H1 (cell line): ENCODE measurements around the gene HLA-DPA1. TPM values are rescaled to one million over a fixed set of nuclear protein-coding genes. Genes with fewer than 3 reads are reported as not detected.

ENCODE experiments used
- BCL11A ChIP-seq, 2 experiments: IDR thresholded peaks; one replicate each; pipeline ENCODE4 v1.6.1; 2011; ENCODE audit warnings: low read depth in 2 of 2, low read length in 2 of 2, mild to moderate bottlenecking in 2 of 2
- CTBP2 ChIP-seq: IDR thresholded peaks from 2 replicates; pipeline ENCODE4 v1.7.0; 2011; ENCODE audit warnings: borderline replicate concordance, mild to moderate bottlenecking, moderate library complexity, mixed read lengths, low read length; ENCODE audit not compliant: insufficient read depth, insufficient read length
- NRF1 ChIP-seq: IDR thresholded peaks from 2 replicates; pipeline ENCODE4 v1.6.1; 2011; ENCODE audit warnings: mild to moderate bottlenecking, low read depth, low read length, improper control_type of control experiment
- TCF12 ChIP-seq: IDR thresholded peaks from 2 replicates; pipeline ENCODE4 v1.6.1; 2011; ENCODE audit warnings: low read depth, mild to moderate bottlenecking, low read length
- ZNF274 ChIP-seq: IDR thresholded peaks from 2 replicates; pipeline ENCODE4 v1.7.0; 2012; ENCODE audit warnings: low read length, borderline replicate concordance; ENCODE audit errors: extremely low read depth
- polyA plus RNA-seq, 7 experiments: library from polyadenylated mRNA; depleted of rRNA in 3 of 7; stranded (reverse) in 5 of 7; unstranded in 2 of 7; fragments of >200 nt in 5 of 7; fragments of 200-250 nt in 2 of 7; gene quantifications; 1 replicate in 5 of 7; 2 replicates in 1 of 7; 4 replicates in 1 of 7; pipeline versions ENCODE4 v1.2.1 to v1.2.3, GENCODE V29; 2011 to 2013; ENCODE audit warnings: missing spikeins in 2 of 7, mixed read lengths in 2 of 7
- total RNA-seq: library from RNA; stranded (reverse); fragmentation: NEBNext Ultra II Directional; extraction: Animal tissue kit (Norgen Biotek cat#: 25700); gene quantifications from 2 replicates; pipeline ENCODE4 v1.2.1, GENCODE V29; 2021

Gene HLA-DPA1
- total and polyA plus RNA-seq, 2 of the 8 experiments (the other 6 are each of a cell fraction or from before 2014, with no cell fraction given) = 6.2 to 13.1 TPM

DNA sequence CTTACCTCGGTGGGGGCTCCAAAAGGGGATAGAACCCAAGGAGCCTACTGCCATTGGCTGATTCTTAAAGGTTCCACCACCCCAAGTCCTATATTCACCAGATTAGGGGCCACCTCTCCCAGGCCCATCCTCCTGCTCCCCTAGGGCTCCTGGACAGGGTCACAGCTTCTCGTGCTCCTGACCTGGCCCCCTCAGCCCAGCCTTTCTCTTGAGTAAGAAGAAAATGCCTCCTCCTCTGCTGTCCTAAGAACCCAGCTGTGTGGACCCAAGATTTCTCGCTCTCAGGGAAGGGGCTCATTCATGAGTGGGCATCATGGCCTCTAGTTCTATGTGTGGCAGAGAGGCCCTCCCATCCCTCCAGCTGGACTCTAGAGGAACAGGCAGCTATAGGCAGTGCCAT, 18.9 kb upstream of the HLA-DPA1 start (continued):
- TF ChIP-seq TCF12 (no peak), NRF1 (no peak), BCL11A (IDR thresholded peaks at IDR 0.05; ENCODE audit: low read depth in 2 of 2, low read length in 2 of 2) (no peak), ZNF274 (no peak), CTBP2 (no peak)
